Stimulated activated CD4-positive, alpha-beta T cell treated with anti-CD3 and anti-CD28 coated beads, Interleukin-1b, Interleukin-23, amount 100 ng/mL, for 1 hour (primary cell): ENCODE data around the gene SH2D7.
"Not testable (repeated sequence)": the region's sequence is repeated elsewhere in the genome, so short reads cannot be mapped to it uniquely, and the experiment has no call there.

Source experiments
- DNase-seq, 2 donors: peaks; one replicate each; pipeline ENCODE4 v3.0.0-alpha.2; 2020; ENCODE audit warnings: low read depth in 2 of 2

SH2D7 gene

DNA sequence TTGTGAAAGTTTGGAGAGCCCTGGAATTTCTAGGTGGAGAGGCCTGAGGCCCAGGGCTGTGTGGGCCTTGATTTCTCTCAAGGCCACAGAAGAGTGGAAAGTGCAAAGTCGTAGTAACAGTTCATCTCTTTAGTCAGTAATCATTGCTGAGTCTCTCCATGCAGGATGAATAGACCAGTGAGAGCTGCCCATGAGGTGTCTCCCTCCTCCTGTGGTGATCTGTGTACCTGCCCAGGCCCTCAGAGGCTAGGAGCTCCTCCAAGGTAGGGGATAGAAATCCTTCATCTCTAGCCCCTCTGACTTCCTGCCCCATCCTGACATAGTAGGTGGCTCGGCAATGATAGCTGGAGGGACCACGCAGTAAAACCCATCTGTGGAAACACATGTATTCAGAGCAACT is 50.0 kb downstream of the SH2D7 start:
- no peak for DNase-seq

- DNase-seq, result no peak
Observed at GRCh38 chr15:78146425-78147154, 54.2 kb downstream of the SH2D7 start.

DNA sequence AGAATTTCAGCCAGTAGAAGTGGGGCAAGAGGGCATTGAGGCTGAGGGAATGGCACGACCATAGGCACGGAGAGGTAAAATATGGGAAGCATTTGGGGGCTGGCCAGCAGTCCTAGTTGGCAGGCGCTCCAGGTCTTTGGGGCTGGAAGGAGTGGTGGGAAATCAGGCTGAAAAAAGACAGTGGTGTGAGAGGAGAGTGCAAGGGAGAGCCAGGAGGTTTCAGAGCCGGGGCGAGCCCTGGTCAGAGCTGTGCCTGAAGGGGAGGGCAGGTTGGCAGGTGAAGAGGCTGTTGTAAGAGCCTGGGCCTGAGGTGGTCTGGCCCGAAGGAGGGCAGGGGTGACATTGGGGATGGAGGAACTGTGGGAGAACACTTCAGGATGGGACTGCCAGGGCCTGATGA is 55.2 kb downstream of the SH2D7 start:
- DNase-seq, result no peak

DNA sequence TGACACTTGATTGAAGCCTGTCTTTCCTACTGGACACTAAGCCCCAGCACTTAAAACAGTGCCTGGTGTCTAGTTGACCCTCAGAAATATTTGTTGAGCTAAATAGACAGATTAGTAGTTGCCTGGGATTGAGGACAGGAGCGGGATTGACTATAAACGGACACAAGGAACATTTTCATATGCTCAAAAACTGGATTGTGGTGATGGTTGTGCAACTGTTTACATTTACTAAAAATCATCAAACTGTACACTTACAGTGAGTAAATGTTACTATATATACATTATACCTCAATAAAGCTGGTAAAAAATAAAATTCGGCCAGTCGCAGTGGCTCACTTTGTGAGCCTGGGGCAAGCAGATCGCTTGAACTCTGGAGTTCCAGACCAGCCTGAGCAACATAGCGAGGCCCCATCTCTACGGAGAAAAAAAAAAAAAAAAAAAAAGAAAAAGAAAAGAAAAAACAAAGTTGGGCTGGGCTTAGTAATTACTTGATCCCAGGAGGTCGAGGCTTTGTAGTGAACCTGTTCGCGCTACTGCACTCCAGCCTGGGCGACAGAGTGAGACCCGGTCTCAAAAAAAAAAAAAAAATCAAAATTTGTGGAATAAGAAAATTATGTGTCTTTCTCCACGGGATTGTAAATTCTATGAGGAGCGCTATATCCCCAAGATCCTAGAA is 56.2 kb downstream of the SH2D7 start:
- no peak for DNase-seq

GRCh38 chr15:78149068-78149804 is 56.9 kb downstream of the SH2D7 start, which contains the start of gene IDH3A:
Gene IDH3A, plus strand, starts transcription at chr15:78149362. Its CDS starts 42 bp downstream, at chr15:78149404.
- peak; percentile 99 to 100 for DNase-seq

DNA sequence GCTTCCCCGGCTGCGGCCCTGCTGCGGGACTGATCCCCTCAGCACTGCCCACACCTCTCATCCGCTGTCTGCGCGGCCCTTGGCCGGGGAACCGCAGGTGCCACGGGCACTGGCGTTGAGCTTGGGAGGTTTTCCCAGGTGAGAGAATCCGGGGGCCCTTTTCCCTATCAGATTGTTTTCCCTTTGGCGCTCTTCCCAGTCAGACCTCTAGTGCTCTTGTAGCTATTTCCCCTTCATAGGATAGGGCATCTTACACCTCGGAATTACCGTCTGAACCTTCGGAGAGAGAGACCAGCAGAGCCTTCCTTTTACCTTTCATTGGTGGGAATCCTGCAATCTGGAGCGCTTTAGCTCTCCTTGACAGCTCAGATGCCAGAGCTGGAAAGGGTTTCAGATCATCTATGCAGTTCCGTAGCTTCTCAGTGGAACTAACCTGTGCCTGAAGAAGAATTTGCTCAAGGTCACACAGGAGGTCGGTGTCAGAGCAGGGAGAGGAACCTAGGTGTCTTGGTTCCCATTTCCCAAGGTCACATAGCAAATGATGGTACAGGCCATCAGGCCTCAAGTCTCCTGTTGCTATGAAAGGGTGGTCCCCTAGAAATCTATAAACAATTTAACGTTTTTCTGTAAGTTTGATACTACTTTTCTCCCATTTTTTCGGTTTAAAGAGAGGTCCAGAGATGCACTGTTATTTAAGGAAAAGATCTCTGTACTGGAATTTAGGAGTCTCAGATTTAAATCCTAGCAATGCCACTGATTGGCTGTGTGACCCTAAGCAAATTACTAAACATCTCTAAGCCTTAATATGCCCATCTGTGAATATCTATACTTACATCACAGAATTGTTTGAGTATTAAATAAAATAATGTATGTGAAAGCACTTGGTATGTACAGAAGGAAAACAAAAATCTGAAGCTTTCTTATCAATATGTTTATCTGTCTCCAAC is 57.7 kb downstream of the SH2D7 start:
- DNase-seq, result no peak

- not testable (repeated sequence) for DNase-seq
Observed at GRCh38 chr15:78151075-78151474, 58.7 kb downstream of the SH2D7 start.
